ENCODE measurements around the gene CTAGE1.

CTAGE1 gene

DNA sequence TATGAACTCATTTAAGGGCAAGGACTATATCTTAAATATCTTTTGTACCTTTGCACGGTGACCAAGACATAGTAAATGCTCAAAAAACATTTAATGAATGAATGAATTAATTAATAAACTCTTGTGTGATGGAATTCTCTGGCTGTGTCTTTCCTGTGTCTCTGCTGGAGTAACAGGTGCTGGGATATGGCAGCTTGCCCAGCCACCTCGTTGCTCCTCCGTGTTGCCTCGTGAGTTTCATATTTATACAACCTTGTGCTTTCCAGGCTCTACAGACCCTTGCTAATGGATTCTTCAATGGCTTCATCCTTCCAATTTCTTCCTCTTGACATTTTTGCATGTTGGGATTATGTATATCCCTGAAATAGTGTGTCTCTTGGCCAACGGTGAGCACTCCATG lies 30.4 kb downstream of the CTAGE1 start:
- DNase-seq, result no peak

DNA sequence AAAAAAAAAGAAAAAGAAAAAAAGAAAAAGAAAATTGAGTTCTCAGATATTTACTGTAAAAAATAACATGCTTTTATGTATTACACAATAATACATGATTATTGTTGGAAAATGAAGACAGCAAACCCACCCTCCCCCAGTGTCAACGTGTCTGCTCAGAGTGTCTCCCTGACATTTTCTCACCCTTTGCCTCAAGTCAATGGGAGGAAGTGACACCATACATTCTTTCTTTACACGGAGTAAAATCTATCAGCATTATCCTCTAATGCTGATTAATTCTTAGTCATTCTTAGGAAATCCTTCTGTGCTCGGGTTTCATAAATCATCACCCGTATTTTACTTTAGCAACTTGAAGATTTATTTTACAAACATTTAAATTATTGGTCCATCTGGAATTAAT lies 32.0 kb downstream of the CTAGE1 start:
- no peak for DNase-seq

DNA sequence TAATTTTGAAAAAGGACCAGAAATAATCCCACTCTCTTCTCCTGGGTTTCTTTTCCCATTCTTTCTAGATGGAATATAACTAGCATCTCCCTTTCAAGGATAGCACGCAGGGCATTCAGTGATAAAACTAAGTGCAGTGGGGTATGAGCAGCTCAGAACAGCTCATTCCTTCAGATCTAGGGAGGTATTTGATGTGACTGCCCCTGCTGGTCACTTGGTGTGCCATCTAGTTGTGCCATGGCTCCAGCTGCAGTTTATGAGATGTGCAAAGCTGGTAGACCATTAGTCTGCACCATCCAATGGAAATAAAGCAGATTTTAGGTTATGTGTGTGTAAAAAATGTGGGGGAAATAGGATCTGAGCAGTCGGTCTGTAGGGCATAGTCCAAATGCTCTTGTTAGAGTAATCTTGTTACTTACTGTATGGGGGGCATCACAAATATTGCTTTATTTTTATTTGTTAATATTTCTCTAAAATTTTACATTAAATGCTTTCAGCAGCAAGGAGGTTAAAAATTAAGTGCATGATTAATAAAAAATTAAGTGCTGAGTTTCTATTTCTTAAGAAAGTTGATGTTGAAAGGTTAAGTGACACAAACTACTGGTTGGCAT lies 38.9 kb downstream of the CTAGE1 start:
- no peak for DNase-seq

- DNase-seq, result no peak
These were observed 39.9 kb downstream of the CTAGE1 start for GRCh38 chr18:22377769-22378168.

- DNase-seq, result no peak
These were observed 47.3 kb downstream of the CTAGE1 start for GRCh38 chr18:22370414-22370813.

DNA sequence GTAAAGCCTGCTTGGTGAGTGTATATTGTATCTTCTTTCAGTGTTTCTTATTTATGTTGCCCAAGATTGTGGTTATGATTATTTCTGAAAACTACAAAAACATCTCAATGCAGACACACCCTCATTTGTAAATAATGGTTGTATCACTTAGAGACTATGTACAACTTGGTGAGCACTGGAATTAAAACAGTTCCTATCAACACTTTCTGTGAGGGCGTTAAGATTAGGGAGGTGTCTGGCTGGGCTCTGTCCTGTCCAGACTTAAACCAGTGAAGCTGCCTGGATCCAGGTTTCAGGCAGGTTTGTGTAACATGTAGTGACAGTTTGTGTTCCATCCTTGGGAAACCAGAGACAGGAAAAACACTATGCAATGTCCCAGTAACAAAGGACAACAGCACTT lies 49.7 kb downstream of the CTAGE1 start:
- no peak for DNase-seq

DNA sequence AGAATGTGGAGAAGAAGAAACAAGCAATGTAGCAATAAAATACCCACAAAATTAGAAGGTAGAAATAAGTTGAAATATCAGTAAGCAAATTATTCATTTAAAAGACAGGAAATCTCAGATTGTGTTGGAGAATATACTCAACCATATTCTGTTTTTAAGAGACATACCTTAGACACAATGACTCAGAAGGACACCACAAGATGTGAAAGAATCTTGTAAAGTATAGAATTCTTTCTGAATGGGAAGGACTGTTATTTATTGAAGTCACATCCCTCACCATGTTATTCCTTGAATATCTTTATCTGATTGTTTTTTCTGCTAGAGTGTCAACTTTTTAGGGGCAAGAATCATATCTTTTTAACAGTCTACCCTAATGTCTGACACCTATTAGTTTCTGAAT lies 50.4 kb downstream of the CTAGE1 start:
- no peak for DNase-seq

- DNase-seq, result no peak
These were observed 53.8 kb downstream of the CTAGE1 start for GRCh38 chr18:22363867-22364463.

Data from left hindlimb (tissue), 1 donor.